ENCODE measurements around the gene DAZAP1. TPM values are rescaled to one million over a fixed set of nuclear protein-coding genes. Genes with fewer than 3 reads are reported as not detected.

DAZAP1 gene
- total and polyA plus RNA-seq, 7 donors = 59.9 to 122 (median 90.9) TPM

DNA sequence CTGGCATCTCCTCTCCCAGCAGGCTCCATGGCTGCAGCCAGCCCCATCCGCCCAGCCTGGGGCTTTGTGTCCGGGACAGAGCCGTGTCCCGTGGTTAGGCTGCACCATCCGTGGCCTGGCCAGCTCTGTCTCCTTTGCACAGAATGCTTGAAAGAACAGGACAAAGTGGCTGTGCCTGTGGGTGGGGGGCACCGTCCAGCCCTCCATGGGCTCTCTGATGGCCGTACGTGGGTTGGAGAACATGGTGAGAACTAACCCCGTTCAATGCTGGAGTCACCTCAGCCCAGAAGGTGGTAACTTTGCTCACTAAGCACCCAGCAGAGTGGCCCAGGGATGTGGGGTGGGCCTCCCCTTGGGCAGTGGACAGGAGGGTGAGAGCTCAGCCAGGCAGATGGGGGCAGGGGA is 33.6 kb downstream of the DAZAP1 start:
- no peak for DNase-seq
- 82 to 93% (median 88%) methylated on average over 9 of the region's 9 CpGs for WGBS, 3 donors
- intact Hi-C loops (cut with DNase I) = loop anchor here in 1 of 2 donors (10.0 kb wide), 1 partner anchor 156 kb away; the partner anchor contains the start of gene EFNA2

DNA sequence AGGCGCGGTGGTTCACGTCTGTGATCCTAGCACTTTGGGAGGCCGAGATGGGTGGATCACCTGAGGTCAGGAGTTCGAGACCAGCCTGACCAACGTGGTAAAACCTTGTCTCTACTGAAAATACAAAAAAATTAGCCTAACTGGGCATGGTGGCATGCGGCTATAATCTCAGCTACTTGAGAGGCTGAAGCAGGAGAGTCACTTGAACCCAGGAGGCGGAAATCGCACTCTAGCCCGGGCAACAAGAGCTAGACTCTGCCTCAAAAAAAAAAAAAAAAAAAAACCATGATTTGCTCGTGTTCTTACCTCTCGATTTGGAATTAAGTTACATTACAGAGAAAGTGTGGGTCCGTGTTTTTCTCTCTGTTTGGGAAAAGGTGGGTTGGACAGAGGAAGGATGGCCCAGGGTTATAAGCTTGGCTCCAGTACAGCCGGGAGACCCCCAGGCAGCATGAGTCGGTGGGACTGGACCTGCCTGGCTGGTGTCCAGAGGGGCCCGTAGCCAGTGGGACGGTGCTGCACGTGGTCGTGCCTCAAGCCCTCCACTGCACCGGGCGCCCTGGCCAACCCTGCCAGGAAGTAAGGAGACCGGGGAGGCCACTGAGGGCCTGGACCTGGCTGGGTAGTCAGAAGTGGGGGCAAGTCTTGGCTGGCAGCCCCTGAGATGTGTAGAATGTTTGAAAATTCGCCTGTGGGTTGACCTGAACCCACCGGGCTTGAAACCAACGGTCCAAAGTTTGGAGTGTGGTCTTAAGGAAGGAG is 34.5 kb downstream of the DAZAP1 start:
- intact Hi-C loops (cut with DNase I) = loop anchor here in 1 of 2 donors (10.0 kb wide), 1 partner anchor 157 kb away; the partner anchor contains the start of gene EFNA2
- peaks cover 29% of the 10 kb centered on the region for H3K4me1 ChIP-seq
- DNase-seq (no peak), ATAC-seq (no peak)
- no peaks in the 10 kb centered on the region for H3K9me3 ChIP-seq
- no peak for TF ChIP-seq CTCF (IDR thresholded peaks at IDR 0.05)
- 80 to 85% (median 81%) methylated on average over 25 of the region's 25 CpGs for WGBS, 3 donors
- H3K27me3 ChIP-seq (ENCODE audit: insufficient read depth in 3 of 3, low read length in 2 of 3) = peaks cover 0 to 16% (median 11%) of the 10 kb centered on the region in 3 donors
- H3K36me3 ChIP-seq (ENCODE audit: insufficient read depth in 1 of 2, low read depth in 1 of 2) = peaks cover 17 to 37% of the 10 kb centered on the region in 2 donors
- no peak overlapping the region for H3K4me3 ChIP-seq
- no peak overlapping the region for H3K27ac ChIP-seq

More for the DNA sequence above, 33.6 kb downstream of the DAZAP1 start:
- Histone ChIP-seq H3K4me1 (peaks cover 36% of the 10 kb centered on the region), H3K9me3 (no peaks in the 10 kb centered on the region), H3K4me3 (no peak overlapping the region), H3K27me3 (ENCODE audit: insufficient read depth in 3 of 3, low read length in 2 of 3) (peaks cover 0 to 8% (median 3%) of the 10 kb centered on the region in 3 donors), H3K27ac (no peak overlapping the region), H3K36me3 (ENCODE audit: insufficient read depth in 1 of 2, low read depth in 1 of 2) (peaks cover 17 to 37% of the 10 kb centered on the region in 2 donors)
- TF ChIP-seq CTCF (IDR thresholded peaks at IDR 0.05) = no peak
- ATAC-seq = no peak

DNA sequence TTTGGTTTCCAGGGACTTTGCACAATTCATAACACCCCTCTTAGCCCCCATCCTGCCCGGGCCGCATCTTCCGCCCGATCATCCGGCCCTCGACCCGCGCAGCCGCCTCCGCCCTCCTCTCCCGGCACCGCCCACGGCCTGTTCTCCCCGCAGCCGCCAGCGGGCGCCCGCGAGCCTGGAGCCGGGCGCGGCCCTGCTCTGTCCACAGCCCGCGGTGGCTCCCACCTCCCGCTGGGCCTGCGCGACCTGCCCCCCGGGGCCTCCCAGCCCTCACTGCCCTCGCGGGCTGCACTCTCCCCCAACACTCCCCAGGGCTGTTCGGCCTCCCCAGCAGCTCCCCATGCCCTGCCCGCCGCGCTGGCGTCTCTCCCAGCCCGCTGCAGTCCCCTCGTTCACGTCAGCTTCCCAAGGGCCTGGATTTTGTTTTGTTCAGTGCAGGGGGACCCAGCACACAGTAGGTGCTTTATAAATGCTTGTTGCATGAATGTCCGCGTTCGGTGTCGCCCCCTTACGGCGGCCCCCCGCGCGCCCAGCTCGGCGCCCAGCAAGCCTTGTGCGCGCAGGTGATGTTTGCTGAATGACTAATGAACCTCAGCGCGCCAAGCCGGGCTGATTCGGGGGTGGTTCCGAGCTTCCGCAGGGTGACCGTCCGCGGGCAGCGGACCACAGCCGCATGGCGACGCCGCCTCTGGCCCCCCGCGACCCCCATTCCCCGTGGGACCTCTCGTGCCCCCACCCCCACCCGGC is 38.0 kb downstream of the DAZAP1 start:
- DNase-seq (peak; percentile 74 to 85), ATAC-seq (peak; percentile 86 to 90 (median 86))
- no peak overlapping the region for H3K27ac ChIP-seq
- peaks cover 3% of the 10 kb centered on the region for H3K4me1 ChIP-seq
- no peaks in the 10 kb centered on the region for H3K9me3 ChIP-seq
- peaks cover 16 to 27% of the 10 kb centered on the region in 2 donors for H3K36me3 ChIP-seq (ENCODE audit: insufficient read depth in 1 of 2, low read depth in 1 of 2)
- intact Hi-C loops (cut with DNase I) = loop anchor here in 1 of 2 donors (5.0 to 10.0 kb wide), 2 partner anchors 128 to 161 kb away; partner anchors contain the start of gene EFNA2
- H3K27me3 ChIP-seq (ENCODE audit: insufficient read depth in 3 of 3, low read length in 2 of 3) = peaks cover 0 to 50% (median 31%) of the 10 kb centered on the region in 3 donors
- H3K4me3 ChIP-seq = peak overlapping the region; percentile 53
- 3 to 5% (median 4%) methylated on average over 43 to 70 of the region's 70 CpGs for WGBS, 3 donors
- TF ChIP-seq CTCF (IDR thresholded peaks at IDR 0.05) = peak; percentile 87

GRCh38 chr19:1445932-1446712 is 38.7 kb downstream of the DAZAP1 start:
- H3K27ac ChIP-seq = no peak overlapping the region
- no peak for TF ChIP-seq CTCF (IDR thresholded peaks at IDR 0.05)
- peaks cover 9 to 19% of the 10 kb centered on the region in 2 donors for H3K36me3 ChIP-seq (ENCODE audit: insufficient read depth in 1 of 2, low read depth in 1 of 2)
- ATAC-seq (no peak), DNase-seq (no peak)
- H3K4me3 ChIP-seq = peak overlapping the region; percentile 53
- no peaks in the 10 kb centered on the region for H3K9me3 ChIP-seq
- intact Hi-C loops (cut with DNase I) = loop anchor here in 1 of 2 donors (1.0 to 10.0 kb wide), 3 partner anchors 26 to 161 kb away; partner anchors contain the start of gene EFNA2
- H3K4me1 ChIP-seq = no peaks in the 10 kb centered on the region
- WGBS, 3 donors = 0 to 2% (median 1%) methylated on average over 30 to 99 of the region's 99 CpGs
- H3K27me3 ChIP-seq (ENCODE audit: insufficient read depth in 3 of 3, low read length in 2 of 3) = peaks cover 0 to 57% (median 38%) of the 10 kb centered on the region in 3 donors
